Adipocyte (in vitro differentiated cells): ENCODE data around the gene MAP3K20.
A peak's percentile ranks its signal among the peaks of the same experiment; 100 is the strongest.
"Not testable (repeated sequence)": the region's sequence is repeated elsewhere in the genome, so short reads cannot be mapped to it uniquely, and the experiment has no call there.

Experiments used
- DNase-seq: peaks from one replicate; pipeline ENCODE4 v3.0.0-alpha.2; 2015; ENCODE audit warnings: low read depth
- H3K27me3 ChIP-seq: replicated peaks from 2 replicates; pipeline ENCODE4 v1.7.0; 2013; ENCODE audit warnings: mild to moderate bottlenecking, low read length, moderate library complexity; ENCODE audit not compliant: control insufficient read depth, insufficient read depth
- H3K36me3 ChIP-seq: 2 replicates; pipeline ENCODE4 v1.7.0; 2013; ENCODE audit warnings: low read length, mild to moderate bottlenecking, moderate library complexity; ENCODE audit not compliant: control insufficient read depth, insufficient read depth, severe bottlenecking
- H3K4me1 ChIP-seq: 2 replicates; pipeline ENCODE4 v1.7.0; 2013; ENCODE audit warnings: mild to moderate bottlenecking, low read length, moderate library complexity; ENCODE audit not compliant: control insufficient read depth, insufficient read depth
- H3K4me3 ChIP-seq: 2 replicates; pipeline ENCODE4 v1.7.0; 2013; ENCODE audit warnings: mild to moderate bottlenecking, low read length, moderate library complexity
- H3K9ac ChIP-seq: 2 replicates; pipeline ENCODE4 v1.7.0; 2013; ENCODE audit warnings: mild to moderate bottlenecking, low read length, moderate library complexity
- H3K9me3 ChIP-seq: 2 replicates; pipeline ENCODE4 v1.7.0; 2013; ENCODE audit warnings: mild to moderate bottlenecking, low read length, moderate library complexity; ENCODE audit not compliant: control insufficient read depth

MAP3K20 gene

DNA sequence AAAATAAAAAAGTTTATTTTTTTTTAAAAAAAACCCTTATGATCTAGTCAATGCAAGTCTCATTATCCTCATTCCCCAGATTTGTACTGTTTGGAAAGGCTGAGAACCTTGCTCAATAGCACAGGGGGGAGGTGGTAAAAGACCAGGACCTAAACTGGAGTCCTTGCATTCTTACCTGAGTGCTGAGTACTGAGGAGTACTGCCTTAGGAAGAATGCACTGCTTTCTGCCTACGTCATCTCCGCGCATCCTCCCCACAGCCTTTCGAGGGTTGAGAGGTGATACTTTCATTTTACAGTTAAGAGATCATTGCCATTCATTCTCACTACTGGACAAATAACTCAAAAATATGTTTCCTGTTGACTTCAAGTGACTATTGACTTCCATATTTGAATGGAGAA is 73.8 kb downstream of the MAP3K20 start:
- DNase-seq, result no peak
- H3K9ac ChIP-seq, result no peak overlapping the region
- H3K4me3 ChIP-seq, result no peak overlapping the region
- peaks cover 37% of the 10 kb centered on the region for H3K4me1 ChIP-seq
- H3K27me3 ChIP-seq, result no peaks in the 10 kb centered on the region
- H3K9me3 ChIP-seq, result no peaks in the 10 kb centered on the region
- no peaks in the 10 kb centered on the region for H3K36me3 ChIP-seq

DNA sequence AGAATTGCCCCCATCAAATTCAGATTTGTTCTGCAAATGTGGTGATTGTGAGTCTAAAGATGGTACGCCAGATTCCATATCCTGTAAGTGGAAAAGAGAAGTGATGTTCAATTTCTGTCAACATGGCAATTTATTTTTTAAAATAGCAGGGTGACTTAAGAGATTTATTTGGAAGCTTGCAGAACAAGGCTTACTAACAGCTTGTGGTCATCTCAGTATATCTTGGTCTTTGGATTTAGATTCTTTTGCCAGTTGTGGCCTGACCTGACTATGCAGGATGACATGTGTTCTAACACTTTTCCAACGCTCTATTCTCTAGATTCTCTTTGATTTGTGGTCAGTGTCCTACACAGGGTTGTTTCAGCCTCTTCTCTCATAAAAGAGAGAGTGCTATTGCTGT is 74.4 kb downstream of the MAP3K20 start:
- Histone ChIP-seq H3K9me3 (no peaks in the 10 kb centered on the region), H3K4me3 (no peak overlapping the region), H3K36me3 (no peaks in the 10 kb centered on the region), H3K9ac (no peak overlapping the region), H3K4me1 (peaks cover 37% of the 10 kb centered on the region), H3K27me3 (no peaks in the 10 kb centered on the region)
- DNase-seq, result no peak

DNA sequence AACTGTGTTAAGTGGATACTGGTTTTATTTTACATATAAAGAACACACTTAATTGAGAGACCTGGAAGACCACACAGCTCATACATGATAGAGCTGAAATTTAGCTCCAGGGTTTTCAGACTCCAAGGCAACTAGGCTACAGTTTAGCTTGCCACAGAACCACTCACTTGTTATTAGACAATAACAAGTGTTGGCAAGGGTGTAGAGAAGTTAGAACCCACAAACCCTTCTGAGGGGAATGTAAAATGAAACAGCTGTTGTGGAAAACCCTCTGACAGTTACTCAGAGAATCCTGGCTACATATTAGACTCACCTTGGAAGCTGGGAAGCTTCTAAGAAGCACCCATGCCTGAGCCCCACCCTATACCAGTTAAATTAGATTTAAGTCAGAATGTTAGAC is 75.3 kb downstream of the MAP3K20 start:
- H3K4me1 ChIP-seq, result peaks cover 37% of the 10 kb centered on the region
- H3K4me3 ChIP-seq, result no peak overlapping the region
- H3K27me3 ChIP-seq, result no peaks in the 10 kb centered on the region
- H3K9me3 ChIP-seq, result no peaks in the 10 kb centered on the region
- DNase-seq, result no peak
- H3K9ac ChIP-seq, result no peak overlapping the region
- no peaks in the 10 kb centered on the region for H3K36me3 ChIP-seq

DNA sequence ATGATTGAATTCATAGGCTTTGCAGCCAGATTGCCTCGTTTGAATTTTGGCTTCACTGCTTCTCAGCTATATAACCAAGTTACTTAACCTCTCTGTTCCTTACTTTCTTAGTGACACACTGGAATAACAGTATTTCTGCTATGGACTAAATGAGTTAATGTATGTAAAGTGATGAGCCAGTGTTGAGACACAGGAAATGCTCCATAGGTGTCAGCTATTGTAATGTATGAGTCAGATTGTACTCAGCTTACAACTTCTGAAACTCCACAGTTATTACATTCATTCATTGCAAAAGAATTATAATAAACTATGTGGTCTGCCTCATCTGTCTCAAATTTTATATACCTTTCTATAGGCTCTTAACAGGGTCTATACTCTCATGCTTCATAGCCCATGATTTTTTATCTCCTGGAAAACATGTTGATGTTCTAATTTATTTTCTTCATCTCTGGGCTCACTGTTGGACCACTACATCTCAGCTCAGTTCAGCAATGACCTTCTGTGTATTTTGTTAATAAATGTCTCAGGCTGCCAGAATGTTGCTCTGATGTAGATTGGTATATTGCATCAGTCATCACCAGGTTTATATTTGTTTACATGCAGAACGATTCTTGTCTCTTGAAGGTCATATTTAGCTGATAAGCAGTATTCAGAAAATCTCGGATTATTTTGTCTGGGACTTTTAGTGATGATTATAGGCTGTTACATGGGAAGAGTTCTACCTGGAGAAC is 76.2 kb downstream of the MAP3K20 start:
- DNase-seq, result peak; percentile 69
- H3K9ac ChIP-seq, result no peak overlapping the region
- H3K9me3 ChIP-seq, result no peaks in the 10 kb centered on the region
- no peaks in the 10 kb centered on the region for H3K36me3 ChIP-seq
- H3K4me1 ChIP-seq, result peaks cover 34% of the 10 kb centered on the region
- H3K4me3 ChIP-seq, result no peak overlapping the region
- H3K27me3 ChIP-seq, result no peaks in the 10 kb centered on the region

DNA sequence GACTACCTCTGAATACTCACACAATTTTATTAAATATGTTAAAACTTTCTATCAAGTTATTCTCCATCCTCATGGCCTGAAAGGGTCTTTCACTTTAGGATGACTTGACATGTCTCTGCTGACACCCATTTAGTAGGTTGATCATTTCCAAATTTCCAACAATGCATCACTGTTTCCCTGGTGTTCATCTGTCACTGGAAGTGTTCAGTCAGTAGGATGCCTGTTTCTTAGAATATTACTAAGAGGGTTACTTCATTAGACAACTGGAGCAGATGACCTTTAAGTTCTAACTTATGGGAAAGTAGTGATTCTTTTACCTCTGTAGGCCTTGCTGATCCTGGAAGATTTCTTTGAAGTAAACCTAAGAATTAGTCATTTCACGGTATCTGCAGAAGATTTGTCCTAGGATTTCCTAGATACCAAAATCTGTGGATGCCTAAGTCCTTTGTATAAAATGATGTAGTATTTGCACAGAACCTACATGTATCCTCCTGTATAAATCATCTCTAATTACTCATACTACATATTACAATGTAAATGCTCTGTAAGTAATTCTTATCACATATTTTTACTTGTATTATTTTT is 77.7 kb downstream of the MAP3K20 start:
- Histone ChIP-seq H3K9ac (no peak overlapping the region), H3K9me3 (no peaks in the 10 kb centered on the region), H3K36me3 (no peaks in the 10 kb centered on the region), H3K4me1 (peaks cover 38% of the 10 kb centered on the region), H3K27me3 (no peaks in the 10 kb centered on the region), H3K4me3 (no peak overlapping the region)
- no peak for DNase-seq

DNA sequence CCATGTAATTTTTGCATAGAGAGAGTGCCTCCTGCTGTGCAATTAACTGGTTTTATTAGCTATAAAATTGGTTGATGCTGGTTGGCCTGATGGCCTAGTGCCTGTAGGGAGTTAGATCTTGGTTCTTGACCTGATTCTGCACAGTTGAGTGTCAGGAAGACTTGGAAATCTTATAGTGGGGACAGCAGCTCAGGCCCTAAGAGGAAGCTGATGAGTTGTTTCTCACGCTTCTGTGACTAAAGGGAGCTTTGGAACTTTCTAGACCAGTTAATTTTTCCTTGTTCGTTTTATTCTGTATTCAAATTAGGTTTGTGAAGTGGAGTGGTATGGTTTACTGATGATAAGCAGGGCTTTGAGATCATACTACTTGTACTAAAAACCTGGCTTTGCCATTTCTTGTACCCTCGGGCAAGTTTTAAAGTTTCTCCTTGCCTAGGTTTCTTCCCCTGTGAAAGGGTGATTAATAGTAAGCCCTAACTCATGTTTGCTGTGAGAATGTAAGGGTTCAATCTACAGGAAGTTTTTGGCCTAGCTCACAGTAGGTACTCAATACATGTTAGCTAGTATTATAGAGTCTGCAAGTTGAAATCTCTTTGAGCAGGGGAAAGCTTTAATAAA is 82.1 kb downstream of the MAP3K20 start:
- no peak overlapping the region for H3K9ac ChIP-seq
- H3K9me3 ChIP-seq, result no peaks in the 10 kb centered on the region
- no peak overlapping the region for H3K4me3 ChIP-seq
- no peaks in the 10 kb centered on the region for H3K36me3 ChIP-seq
- no peaks in the 10 kb centered on the region for H3K27me3 ChIP-seq
- H3K4me1 ChIP-seq, result peaks cover 29% of the 10 kb centered on the region
- no peak for DNase-seq

DNA sequence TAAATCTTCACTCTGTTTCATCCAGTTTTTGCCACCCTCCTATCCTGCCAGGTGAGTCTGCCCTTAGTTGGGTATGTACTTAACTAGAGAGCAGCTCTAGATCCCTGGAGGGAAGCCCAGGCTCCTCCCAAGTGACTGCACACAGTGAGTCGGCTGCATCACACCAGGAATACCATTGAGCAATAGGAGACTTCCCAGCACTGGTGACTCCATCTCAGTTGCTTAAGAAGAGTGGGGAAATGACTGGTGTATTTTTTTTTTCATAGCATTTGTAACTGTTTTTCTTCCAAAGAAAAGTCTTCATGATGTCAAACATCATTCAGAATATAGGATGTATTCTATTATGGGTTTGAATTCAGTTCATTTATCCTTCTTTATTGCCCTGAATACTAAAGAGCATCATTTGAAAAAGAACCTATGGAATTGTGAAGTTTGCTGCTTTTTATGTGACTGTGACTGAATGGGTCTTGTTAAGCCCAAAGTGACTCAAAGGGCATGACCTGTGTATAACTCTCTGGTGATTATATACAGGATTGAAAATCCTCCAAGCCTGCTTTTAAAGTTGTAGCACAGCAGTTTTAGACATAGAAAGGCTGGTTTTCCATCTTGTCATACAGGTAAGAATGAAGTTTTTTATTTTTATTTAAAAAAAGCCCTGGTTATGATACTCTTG is 84.3 kb downstream of the MAP3K20 start:
- H3K9me3 ChIP-seq, result no peaks in the 10 kb centered on the region
- DNase-seq, result peak; percentile 98
- H3K36me3 ChIP-seq, result no peaks in the 10 kb centered on the region
- peaks cover 34% of the 10 kb centered on the region for H3K4me1 ChIP-seq
- H3K4me3 ChIP-seq, result peak overlapping the region; percentile 68
- peak overlapping the region; percentile 81 for H3K9ac ChIP-seq
- no peaks in the 10 kb centered on the region for H3K27me3 ChIP-seq

DNA sequence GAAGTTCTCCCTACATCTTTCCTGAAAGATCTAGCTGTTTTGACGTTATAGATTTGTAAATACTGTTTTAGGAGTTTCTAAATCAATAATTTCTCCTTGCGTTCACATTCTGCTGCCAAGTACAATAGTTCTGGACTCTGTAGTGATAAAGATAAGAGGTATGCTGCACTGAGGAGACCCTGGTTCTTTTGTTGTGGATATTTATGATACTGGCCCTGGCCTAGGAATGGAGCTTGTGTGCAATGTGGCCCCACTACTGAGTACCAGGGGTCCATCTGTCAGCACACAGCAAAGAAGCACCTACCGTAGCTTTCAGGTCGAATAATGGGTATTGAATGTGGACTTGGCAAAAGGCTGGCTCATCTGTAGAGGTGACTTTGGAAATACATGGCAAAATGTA is 85.0 kb downstream of the MAP3K20 start:
- H3K4me3 ChIP-seq, result peak overlapping the region; percentile 68
- no peaks in the 10 kb centered on the region for H3K27me3 ChIP-seq
- peaks cover 34% of the 10 kb centered on the region for H3K4me1 ChIP-seq
- H3K36me3 ChIP-seq, result no peaks in the 10 kb centered on the region
- peak overlapping the region; percentile 81 for H3K9ac ChIP-seq
- H3K9me3 ChIP-seq, result no peaks in the 10 kb centered on the region
- DNase-seq, result no peak

DNA sequence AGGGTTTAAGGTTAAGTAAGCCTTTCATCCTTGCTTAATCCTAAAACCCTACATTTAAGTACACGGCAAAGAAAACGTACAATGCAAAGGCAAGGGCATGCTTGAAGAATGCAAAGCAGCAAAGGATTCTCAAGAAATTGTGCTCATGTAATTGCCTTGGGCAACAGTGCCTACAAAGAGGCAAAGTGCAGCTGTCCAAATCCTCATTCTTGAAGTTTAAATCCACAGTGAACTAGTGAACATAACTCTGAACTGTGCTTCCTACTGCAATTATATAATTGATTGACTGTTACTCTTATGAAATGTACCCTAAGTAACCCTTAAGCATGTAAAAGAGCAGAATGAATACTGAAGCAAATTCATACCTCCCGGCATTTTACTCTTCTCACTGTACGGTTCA is 85.4 kb downstream of the MAP3K20 start:
- no peaks in the 10 kb centered on the region for H3K36me3 ChIP-seq
- H3K27me3 ChIP-seq, result no peaks in the 10 kb centered on the region
- DNase-seq, result peak; percentile 73
- H3K9ac ChIP-seq, result peak overlapping the region; percentile 81
- H3K4me3 ChIP-seq, result peak overlapping the region; percentile 68
- peaks cover 34% of the 10 kb centered on the region for H3K4me1 ChIP-seq
- no peaks in the 10 kb centered on the region for H3K9me3 ChIP-seq

DNA sequence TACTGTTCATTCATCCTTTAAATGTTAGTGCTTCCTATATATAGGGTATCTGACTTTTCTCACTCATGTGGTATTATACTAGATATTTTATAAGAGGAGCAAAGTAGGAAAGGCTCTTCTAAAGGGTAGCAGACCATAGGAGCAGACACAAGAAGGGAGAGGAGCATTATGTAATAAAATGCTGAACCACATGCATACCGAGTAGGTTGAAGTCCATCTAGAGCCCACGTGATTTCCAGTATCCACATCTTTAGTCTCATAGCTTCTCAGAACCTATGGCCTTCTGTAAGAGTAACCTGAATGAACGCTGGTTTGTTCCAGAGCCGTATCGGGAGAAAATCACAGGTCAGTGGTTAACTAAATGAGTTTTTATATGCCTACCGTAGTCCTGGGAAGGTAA is 85.9 kb downstream of the MAP3K20 start:
- H3K36me3 ChIP-seq, result no peaks in the 10 kb centered on the region
- H3K4me1 ChIP-seq, result peaks cover 34% of the 10 kb centered on the region
- peak overlapping the region; percentile 12 for H3K4me3 ChIP-seq
- no peak for DNase-seq
- no peak overlapping the region for H3K9ac ChIP-seq
- H3K27me3 ChIP-seq, result no peaks in the 10 kb centered on the region
- H3K9me3 ChIP-seq, result no peaks in the 10 kb centered on the region

DNA sequence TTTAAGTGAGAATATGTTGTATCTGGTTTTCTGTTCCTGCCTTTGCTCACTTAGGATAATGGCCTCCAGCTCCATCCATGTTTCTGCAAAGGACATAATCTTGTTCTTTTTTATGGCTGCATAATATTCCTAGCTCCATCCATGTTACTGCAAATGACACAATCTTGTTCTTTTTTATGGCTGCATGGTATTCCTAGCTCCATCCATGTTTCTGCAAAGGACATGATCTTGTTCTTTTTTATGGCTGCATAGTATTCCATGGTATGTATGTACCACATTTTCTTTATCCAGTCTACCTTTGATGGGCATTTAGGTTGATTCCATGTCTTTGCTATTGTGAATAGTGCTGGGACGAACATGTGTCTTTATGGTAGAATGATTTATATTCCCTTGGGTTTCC is 87.7 kb downstream of the MAP3K20 start:
- peaks cover 36% of the 10 kb centered on the region for H3K4me1 ChIP-seq
- not testable (repeated sequence) for DNase-seq, H3K9ac ChIP-seq, H3K27me3 ChIP-seq, H3K36me3 ChIP-seq, H3K9me3 ChIP-seq, H3K4me3 ChIP-seq
